VCaP (cell line): ENCODE measurements around the gene C6orf89.

Experiments used
- H3K27ac ChIP-seq: fragments of 450-650 bp; 2 replicates; pipeline ENCODE4 v1.5.1; 2017
- TF ChIP-seq, protein P1 (sequence below): fragments of 450-650 bp; conservative IDR thresholded peaks from 2 replicates; pipeline ENCODE4 v1.5.1; 2017; ENCODE audit warnings: mild to moderate bottlenecking, moderate library complexity

C6orf89 gene, protein sequence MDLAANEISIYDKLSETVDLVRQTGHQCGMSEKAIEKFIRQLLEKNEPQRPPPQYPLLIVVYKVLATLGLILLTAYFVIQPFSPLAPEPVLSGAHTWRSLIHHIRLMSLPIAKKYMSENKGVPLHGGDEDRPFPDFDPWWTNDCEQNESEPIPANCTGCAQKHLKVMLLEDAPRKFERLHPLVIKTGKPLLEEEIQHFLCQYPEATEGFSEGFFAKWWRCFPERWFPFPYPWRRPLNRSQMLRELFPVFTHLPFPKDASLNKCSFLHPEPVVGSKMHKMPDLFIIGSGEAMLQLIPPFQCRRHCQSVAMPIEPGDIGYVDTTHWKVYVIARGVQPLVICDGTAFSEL

DNA sequence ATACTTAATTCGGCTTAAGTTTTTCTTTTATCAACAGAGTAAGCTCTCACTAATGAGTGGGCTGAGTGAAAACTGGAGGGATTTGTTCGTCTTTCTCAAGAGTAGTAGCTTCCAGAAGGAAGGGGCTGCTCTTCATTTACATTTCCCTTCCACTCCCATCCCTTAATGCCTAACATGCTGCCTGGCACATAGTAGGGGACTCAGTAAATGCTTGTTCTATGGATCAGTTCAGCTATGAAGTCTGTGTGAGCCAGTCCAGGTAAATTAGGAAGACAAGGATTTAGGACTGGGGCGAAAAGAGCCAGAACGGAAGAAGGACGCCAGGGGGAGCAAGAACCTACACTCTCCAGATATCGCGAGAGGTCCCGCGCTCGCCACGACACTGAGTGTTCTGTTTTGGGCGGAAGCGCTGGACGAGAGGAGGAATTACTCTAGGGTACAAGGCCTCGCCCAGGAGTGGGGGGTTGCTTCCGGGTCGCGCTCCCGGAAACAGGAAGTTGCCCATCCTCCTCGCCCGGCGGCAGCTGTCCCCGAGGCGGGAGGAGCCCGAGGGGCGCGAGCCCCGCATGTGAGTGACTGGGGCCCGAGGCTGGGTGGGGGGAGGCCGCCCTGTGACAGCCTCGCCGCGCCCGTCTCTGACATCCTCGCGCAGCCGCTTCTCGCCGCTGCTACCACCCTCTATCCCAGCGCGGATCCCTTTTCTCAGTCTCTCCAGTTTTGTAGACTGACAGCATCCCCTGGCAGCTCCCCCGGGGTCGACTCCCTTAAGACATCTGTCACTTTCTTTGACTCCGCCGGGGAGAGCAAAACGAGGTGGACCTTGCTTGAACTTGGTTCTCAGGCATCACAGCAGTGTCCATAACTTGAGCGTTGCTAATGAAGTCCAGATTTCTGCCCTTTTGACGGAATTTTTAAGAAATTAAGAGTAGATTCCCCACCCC, at the start of gene C6orf89:
Gene C6orf89 (plus strand): TSS at position 492 of the 941 bp plus-strand sequence. CDS start 13,493 bp downstream, outside the sequence.
- TF ChIP-seq, protein P1, sequence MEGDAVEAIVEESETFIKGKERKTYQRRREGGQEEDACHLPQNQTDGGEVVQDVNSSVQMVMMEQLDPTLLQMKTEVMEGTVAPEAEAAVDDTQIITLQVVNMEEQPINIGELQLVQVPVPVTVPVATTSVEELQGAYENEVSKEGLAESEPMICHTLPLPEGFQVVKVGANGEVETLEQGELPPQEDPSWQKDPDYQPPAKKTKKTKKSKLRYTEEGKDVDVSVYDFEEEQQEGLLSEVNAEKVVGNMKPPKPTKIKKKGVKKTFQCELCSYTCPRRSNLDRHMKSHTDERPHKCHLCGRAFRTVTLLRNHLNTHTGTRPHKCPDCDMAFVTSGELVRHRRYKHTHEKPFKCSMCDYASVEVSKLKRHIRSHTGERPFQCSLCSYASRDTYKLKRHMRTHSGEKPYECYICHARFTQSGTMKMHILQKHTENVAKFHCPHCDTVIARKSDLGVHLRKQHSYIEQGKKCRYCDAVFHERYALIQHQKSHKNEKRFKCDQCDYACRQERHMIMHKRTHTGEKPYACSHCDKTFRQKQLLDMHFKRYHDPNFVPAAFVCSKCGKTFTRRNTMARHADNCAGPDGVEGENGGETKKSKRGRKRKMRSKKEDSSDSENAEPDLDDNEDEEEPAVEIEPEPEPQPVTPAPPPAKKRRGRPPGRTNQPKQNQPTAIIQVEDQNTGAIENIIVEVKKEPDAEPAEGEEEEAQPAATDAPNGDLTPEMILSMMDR, result peak; percentile 87
- H3K27ac ChIP-seq, result peak within 1 kb of the TSS; percentile 79

DNA sequence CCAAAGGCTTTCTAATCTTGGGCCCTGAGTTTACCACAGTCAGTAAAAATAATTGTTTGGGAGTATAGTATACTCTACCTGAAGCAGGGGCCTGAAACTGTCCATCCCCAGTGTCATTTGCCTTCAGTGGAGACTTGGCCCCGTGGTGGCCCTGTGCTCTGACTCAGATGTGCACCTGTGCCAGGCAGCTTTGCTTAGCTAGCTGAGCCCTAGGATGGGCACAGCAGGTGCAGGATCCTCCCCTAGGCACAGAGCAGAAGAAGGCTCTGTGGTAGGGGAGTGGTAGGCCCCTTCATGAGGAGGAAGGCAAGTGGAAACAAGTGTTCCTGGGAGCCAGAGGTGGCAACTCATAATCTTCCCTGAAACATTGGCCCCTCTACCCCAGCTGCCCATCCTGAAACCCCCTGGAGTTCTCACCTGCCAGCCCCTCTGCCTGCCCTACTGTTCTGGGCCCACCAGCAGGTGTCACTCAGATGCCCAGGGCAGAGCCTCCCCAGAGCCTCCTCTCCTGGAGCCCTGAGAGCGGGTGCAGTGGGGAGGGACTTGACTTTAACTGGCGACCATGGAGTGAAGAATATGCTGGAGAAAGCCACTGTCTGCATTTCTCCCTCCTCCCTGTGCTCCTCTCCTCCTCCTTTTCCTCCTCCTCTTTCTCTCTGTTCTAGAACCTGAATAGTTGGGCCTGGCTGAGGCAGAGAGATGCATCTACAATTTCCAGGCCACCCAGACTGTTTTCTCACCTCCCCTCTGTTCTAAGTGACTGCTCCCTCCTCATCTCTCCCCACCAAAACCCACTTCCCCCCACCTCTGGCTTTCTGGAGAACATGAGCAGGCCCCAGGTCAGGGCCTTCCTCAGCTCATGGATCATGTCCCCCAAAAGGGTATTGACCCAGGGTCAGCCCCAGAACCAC, 49.4 kb upstream of the C6orf89 start:
- H3K27ac ChIP-seq, result no peak overlapping the region
- TF ChIP-seq, protein P1, result no peak; the same call in 1 of the 2 replicates

DNA sequence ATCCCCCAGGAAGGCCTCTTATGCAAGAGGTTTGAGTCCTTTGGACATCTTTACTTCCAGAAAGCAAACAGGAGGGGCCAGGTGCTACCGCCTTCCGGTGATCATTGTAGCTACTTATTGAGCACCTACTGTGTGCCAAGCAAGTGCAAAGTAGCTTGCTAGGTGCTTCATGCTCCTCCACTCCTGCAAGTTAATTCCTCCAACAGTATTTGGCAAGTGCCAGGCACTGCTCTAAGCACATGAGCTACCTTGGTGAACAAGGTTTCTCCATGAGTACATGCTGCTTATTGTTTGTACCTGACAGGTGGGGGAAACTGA, 48.8 kb upstream of the C6orf89 start:
- H3K27ac ChIP-seq, result no peak overlapping the region
- TF ChIP-seq, protein P1, result no peak

DNA sequence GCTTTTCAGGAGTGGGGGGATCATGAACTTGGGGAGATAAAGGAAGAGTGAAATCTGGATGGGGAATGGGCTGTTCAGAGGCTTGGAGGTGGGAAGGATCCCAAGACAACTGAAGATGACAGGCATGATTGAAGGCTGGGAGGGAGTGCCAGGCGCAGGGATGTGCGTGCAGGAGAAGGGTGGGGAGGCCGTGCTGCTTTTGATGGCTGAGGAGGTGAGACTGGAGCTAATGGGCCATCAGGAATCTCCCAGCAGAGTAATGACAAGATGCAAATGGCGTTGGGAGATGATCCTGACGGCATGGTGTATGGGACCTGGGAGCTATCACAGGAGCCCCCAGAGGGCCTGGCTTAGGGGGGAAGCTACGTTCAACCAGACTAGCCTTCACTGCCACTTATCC, 48.1 kb upstream of the C6orf89 start:
- TF ChIP-seq, protein P1, result no peak
- H3K27ac ChIP-seq, result no peak overlapping the region

DNA sequence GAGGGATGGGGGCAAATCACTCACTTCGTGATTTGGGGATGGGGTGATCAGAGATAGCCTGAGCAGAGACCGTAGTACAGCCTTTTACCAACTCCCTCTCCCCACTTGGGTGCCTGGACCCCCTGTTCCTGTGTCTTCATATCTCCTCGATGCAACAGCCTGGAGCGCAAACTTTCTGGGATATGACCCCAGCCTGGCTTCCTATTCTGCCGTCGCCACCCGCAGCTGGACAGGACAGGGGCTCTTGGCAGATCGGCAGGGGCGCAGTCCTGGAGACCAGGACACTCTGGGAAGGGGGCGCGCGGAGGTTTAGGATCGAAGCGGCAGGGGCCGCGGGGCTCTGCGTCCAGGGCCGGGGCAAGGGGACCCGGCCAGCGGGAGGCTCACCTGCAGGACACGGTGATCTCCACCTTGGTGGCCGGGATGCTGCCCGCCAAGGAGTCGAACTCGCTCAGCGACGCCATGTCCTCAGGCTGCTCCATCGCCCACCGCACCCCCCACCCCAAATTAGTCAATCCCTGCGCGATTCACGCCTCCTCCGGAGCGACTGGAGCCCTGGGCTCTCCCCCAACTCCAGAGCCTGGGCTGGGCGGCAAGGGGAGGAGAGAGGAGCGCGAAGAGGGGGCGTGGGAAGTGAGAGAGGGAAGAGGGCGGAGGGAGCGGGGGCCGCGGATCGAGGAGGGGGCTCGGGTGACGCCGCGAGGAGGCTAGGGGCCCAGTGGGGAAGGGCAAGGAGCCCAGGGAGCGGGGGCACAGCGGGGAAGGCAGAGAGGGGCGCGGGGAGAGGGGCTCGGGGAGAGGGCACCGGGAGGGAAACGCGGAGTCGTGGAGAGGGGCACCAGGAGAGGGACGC, 46.6 kb upstream of the C6orf89 start, which contains the start of gene CPNE5:
Gene CPNE5 (minus strand): TSS at position 549 of the 853 bp plus-strand sequence. CDS start 67 bp downstream, at position 482.
- TF ChIP-seq, protein P1, result no peak
- H3K27ac ChIP-seq, result peak within 1 kb of the TSS; percentile 23; the same call in 1 of the 2 replicates

DNA sequence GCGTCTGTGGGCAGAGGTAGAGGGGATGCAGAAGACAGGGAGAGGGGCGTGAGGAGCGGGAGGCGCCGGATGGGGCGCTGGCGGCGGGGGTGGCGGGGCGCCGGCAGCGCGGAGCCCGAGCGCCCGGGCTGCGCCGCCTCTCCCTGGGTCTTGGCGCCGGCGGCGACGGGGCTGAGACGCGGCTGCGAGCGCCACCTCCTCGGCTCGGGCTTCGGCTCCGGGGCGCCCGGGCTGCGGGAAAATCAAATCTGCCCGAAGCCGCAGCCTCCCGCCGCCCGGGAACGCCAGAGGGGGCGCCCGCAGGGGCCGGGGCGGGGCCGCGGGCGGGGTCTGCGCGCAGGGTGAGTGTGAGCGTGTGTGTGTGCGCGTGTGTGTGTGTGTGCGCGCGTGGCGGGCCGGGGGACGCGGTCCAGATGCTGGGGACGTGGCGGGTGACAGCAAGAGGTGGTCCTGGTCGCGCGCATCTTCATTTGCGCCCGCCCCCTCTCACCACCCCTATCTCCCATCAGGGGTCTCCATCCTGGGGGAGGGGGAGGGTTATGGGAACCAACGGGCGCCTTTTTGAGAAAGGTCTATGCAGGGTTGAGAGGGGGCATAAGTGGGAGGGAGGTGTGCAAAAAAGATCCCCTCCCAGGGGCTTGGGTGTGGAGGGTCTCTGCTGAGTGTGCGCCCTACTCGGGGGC, 45.9 kb upstream of the C6orf89 start:
- peak overlapping the region; percentile 23; the same call in 1 of the 2 replicates for H3K27ac ChIP-seq
- TF ChIP-seq, protein P1, result peak; percentile 70
